ENCODE results near the gene ALDH7A1.

- TF ChIP-seq CREB1 (CRISPR knock-in tag; IDR thresholded peaks at IDR 0.05) (no peak), ETV6 (CRISPR knock-in tag; IDR thresholded peaks at IDR 0.05) (no peak), CTCF (IDR thresholded peaks at IDR 0.05) (no peak), JAZF1 (CRISPR knock-in tag; IDR thresholded peaks at IDR 0.05) (no peak), ELF4 (CRISPR knock-in tag; IDR thresholded peaks at IDR 0.05; ENCODE audit: low read depth) (no peak), CREM (CRISPR knock-in tag; IDR thresholded peaks at IDR 0.05) (no peak)
Measured at GRCh38 chr5:126635585-126635984, 40.6 kb upstream of the ALDH7A1 start.

Measured in WTC11 (cell line).